K562 (cell line): ENCODE data around the gene CD52. TPM values are rescaled to one million over a fixed set of nuclear protein-coding genes. Genes with fewer than 3 reads are reported as not detected.

Experiments used
- ATF3 ChIP-seq, 2 experiments: fragments of 450-650 bp in 1 of 2; sonication (generic) in 1 of 2; formaldehyde crosslinking in 1 of 2; IDR thresholded peaks in 1 of 2; conservative IDR thresholded peaks in 1 of 2; 2 replicates each; pipeline versions ENCODE4 v1.6.1 to v1.8.1; 2016 to 2023; ENCODE audit warnings: mild to moderate bottlenecking in 2 of 2, moderate library complexity in 2 of 2, inconsistent platforms in 1 of 2, missing genetic modification reagents in 1 of 2
- CBX2 ChIP-seq: fragments of 200-600 bp; sonication (generic); IDR thresholded peaks from one replicate; pipeline ENCODE4 v1.6.1; 2012; ENCODE audit warnings: mild to moderate bottlenecking, low read length, inconsistent platforms; ENCODE audit not compliant: insufficient read depth, poor library complexity, severe bottlenecking
- CXXC5 ChIP-seq: fragments of 250-450 bp; sonication (Bioruptor Pico); IDR thresholded peaks from 2 replicates; pipeline ENCODE4 v1.8.0; 2022; ENCODE audit warnings: inconsistent platforms, mild to moderate bottlenecking, moderate library complexity
- FOSL1 ChIP-seq: fragments of 200-800 bp; sonication (Bioruptor generic); conservative IDR thresholded peaks from 2 replicates; pipeline ENCODE4 v1.6.1; 2016; ENCODE audit warnings: missing genetic modification characterization, missing compliant biosample characterization
- MEIS2 ChIP-seq: fragments of 450-650 bp; IDR thresholded peaks from 2 replicates; pipeline ENCODE4 v1.6.1; 2014; ENCODE audit warnings: mild to moderate bottlenecking; ENCODE audit not compliant: partially characterized antibody
- PHF21A ChIP-seq: fragments of 450-650 bp; IDR thresholded peaks from 2 replicates; pipeline ENCODE4 v1.6.1; 2017; ENCODE audit warnings: low read depth, borderline replicate concordance
- RFX1 ChIP-seq: fragments of 450-650 bp; IDR thresholded peaks from 2 replicates; pipeline ENCODE4 v1.6.1; 2016; ENCODE audit warnings: mild to moderate bottlenecking, moderate library complexity
- SLC30A9 ChIP-seq: fragments of 250-450 bp; sonication (Bioruptor Pico); IDR thresholded peaks from 2 replicates; pipeline ENCODE4 v1.8.0; 2022; ENCODE audit warnings: mild to moderate bottlenecking, moderate library complexity
- SMARCA4 ChIP-seq: fragments of 450-650 bp; IDR thresholded peaks from 2 replicates; pipeline ENCODE4 v1.6.1; 2016
- SMARCC2 ChIP-seq: fragments of 450-650 bp; IDR thresholded peaks from 2 replicates; pipeline ENCODE4 v1.6.1; 2017; ENCODE audit warnings: antibody characterized with exemption, moderate library complexity, mild to moderate bottlenecking, low read depth
- SNIP1 ChIP-seq: fragments of 450-650 bp; IDR thresholded peaks from 2 replicates; pipeline ENCODE4 v1.7.1; 2017; ENCODE audit warnings: low read depth, mild to moderate bottlenecking
- SP2 ChIP-seq: IDR thresholded peaks from 2 replicates; pipeline ENCODE4 v1.6.1; 2011; ENCODE audit warnings: mild to moderate bottlenecking, low read depth, low read length, moderate library complexity; ENCODE audit not compliant: poor library complexity, severe bottlenecking; ENCODE audit errors: extremely low read depth
- SPI1 ChIP-seq: IDR thresholded peaks from 2 replicates; pipeline ENCODE4 v1.6.1; 2011; ENCODE audit warnings: low read depth, low read length, control low read depth, borderline replicate concordance
- UBTF ChIP-seq, 2 experiments: IDR thresholded peaks; 2 replicates each; pipeline ENCODE4 v1.6.1; 2012; ENCODE audit warnings: improper control_type of control experiment in 2 of 2, low read depth in 2 of 2, low read length in 2 of 2, borderline replicate concordance in 1 of 2
- ZBTB34 ChIP-seq: fragments of 250-450 bp; sonication (Bioruptor Pico); IDR thresholded peaks from 2 replicates; pipeline ENCODE4 v1.8.0; 2021; ENCODE audit warnings: mild to moderate bottlenecking, moderate library complexity
- ZNF134 ChIP-seq: fragments of 250-450 bp; sonication (Bioruptor Pico); conservative IDR thresholded peaks from 2 replicates; pipeline ENCODE4 v1.4.0; 2020
- ZNF165 ChIP-seq: fragments of 250-450 bp; sonication (Bioruptor Pico); IDR thresholded peaks from 2 replicates; pipeline ENCODE4 v1.4.0; 2020; ENCODE audit warnings: borderline replicate concordance
- ZNF280B ChIP-seq: fragments of 250-450 bp; sonication (Bioruptor Pico); IDR thresholded peaks from 2 replicates; pipeline ENCODE4 v1.5.1; 2021; ENCODE audit warnings: mild to moderate bottlenecking
- ZNF347 ChIP-seq: fragments of 450-650 bp; formaldehyde crosslinking; IDR thresholded peaks from 2 replicates; pipeline ENCODE4 v1.4.0; 2020; ENCODE audit warnings: low read depth, mild to moderate bottlenecking, moderate library complexity
- ZNF778 ChIP-seq: fragments of 450-650 bp; formaldehyde crosslinking; IDR thresholded peaks from 2 replicates; pipeline ENCODE4 v1.4.0; 2020; ENCODE audit warnings: mild to moderate bottlenecking, moderate library complexity
- polyA plus RNA-seq, 8 experiments: library from polyadenylated mRNA; depleted of rRNA in 4 of 8; stranded (reverse) in 5 of 8; unstranded in 3 of 8; fragments of >200 nt; fragmentation: Nextera tagmentation in 2 of 8; fragmentation: Illumina TruSeq in 1 of 8; extraction: Ambion mirVana in 2 of 8; extraction: Trizol in 1 of 8; gene quantifications; 2 replicates each; pipeline versions ENCODE4 v1.2.1 to v1.2.3, GENCODE V29; 2011 to 2014; ENCODE audit warnings: inconsistent platforms in 1 of 8, missing spikeins in 1 of 8
- total RNA-seq, 7 experiments: library from RNA; depleted of rRNA in 6 of 7; stranded (reverse); fragments of >200 nt in 6 of 7; fragmentation: Illumina TruSeq in 2 of 7; extraction: Trizol in 2 of 7; gene quantifications; 2 replicates each; pipeline versions ENCODE4 v1.2.1 to v1.2.3, GENCODE V29; 2011 to 2021; ENCODE audit warnings: low replicate concordance in 1 of 7

Gene CD52
- total and polyA plus RNA-seq, 9 of the 15 experiments (the other 6 are each of a cell fraction or from before 2014, with no cell fraction given) = 34.9 to 488 (median 173) TPM

- TF ChIP-seq SP2 (no peak), PHF21A (0 out of 2 replicates have a peak, but pooled peaks have one; percentile 71), ZNF280B (CRISPR knock-in tag) (no peak), ATF3 (IDR thresholded peaks at IDR 0.05) (no peak), ATF3 (CRISPR knock-in tag; conservative IDR thresholded peaks at IDR 0.05) (0 out of 2 replicates have a peak, but pooled peaks have one; percentile 47), MEIS2 (no peak), ZNF347 (CRISPR knock-in tag) (no peak), SMARCC2 (no peak), SMARCA4 (0 out of 2 replicates have a peak, but pooled peaks have one; percentile 10), SLC30A9 (CRISPR knock-in tag) (no peak), UBTF (IDR thresholded peaks at IDR 0.05; ENCODE audit: borderline replicate concordance in 1 of 2, low read depth in 2 of 2, low read length in 2 of 2) (0 out of 4 replicates have a peak, but pooled peaks of 1 of the 2 experiments have one; percentile 48), ZNF165 (CRISPR knock-in tag) (no peak), CXXC5 (CRISPR knock-in tag) (peak; percentile 81), ZBTB34 (CRISPR knock-in tag) (no peak), ZNF134 (no peak), SPI1 (no peak), ZNF778 (CRISPR knock-in tag) (no peak), RFX1 (no peak), FOSL1 (tag) (peak; percentile 54; the same call in 1 of the 2 replicates), CBX2 (no peak), SNIP1 (no peak)
These were observed 46.0 kb downstream of the CD52 start (continued) for GRCh38 chr1:26363549-26364448.
